Skeletal muscle tissue (tissue), 4 donors: ENCODE measurements around the gene HTT. TPM values are rescaled to one million over a fixed set of nuclear protein-coding genes. Genes with fewer than 3 reads are reported as not detected.
A peak's percentile ranks its signal among the peaks of the same experiment; 100 is the strongest.

Source experiments
- H3K27ac ChIP-seq: one replicate; pipeline ENCODE4 v1.7.0; 2013; ENCODE audit warnings: mild to moderate bottlenecking, low read depth, low read length, inconsistent platforms
- H3K27me3 ChIP-seq, 3 donors: one replicate each; pipeline ENCODE4 v1.7.0; 2013; ENCODE audit warnings: low read length in 3 of 3; ENCODE audit not compliant: control insufficient read depth in 3 of 3, insufficient read depth in 3 of 3
- H3K36me3 ChIP-seq, 3 donors: one replicate each; pipeline ENCODE4 v1.7.0; 2013; ENCODE audit warnings: low read length in 3 of 3; ENCODE audit not compliant: control insufficient read depth in 3 of 3, insufficient read depth in 3 of 3
- H3K4me1 ChIP-seq, 3 donors: one replicate each; pipeline ENCODE4 v1.7.0; 2013; ENCODE audit warnings: low read length in 3 of 3, mild to moderate bottlenecking in 3 of 3; ENCODE audit not compliant: control insufficient read depth in 3 of 3, insufficient read depth in 3 of 3
- H3K4me3 ChIP-seq, 3 donors: one replicate each; pipeline ENCODE4 v1.7.0; 2013; ENCODE audit warnings: low read length in 3 of 3
- H3K9ac ChIP-seq, 3 donors: one replicate each; pipeline ENCODE4 v1.7.0; 2013; ENCODE audit warnings: low read length in 3 of 3, mild to moderate bottlenecking in 3 of 3, moderate library complexity in 2 of 3, low read depth in 1 of 3
- H3K9me3 ChIP-seq, 3 donors: one replicate each; pipeline ENCODE4 v1.7.0; 2013; ENCODE audit warnings: low read length in 3 of 3; ENCODE audit not compliant: control insufficient read depth in 3 of 3
- total RNA-seq: library from RNA; depleted of rRNA; stranded (reverse); fragments of >200 nt; gene quantifications from one replicate; pipeline ENCODE4 v1.2.3, GENCODE V29; 2014
- donor health status: Osteomylitis.

The HTT gene
- total RNA-seq, 1 donor from 2014 or later = 43.8 TPM

- Histone ChIP-seq H3K4me3 (no peak overlapping the region), H3K36me3 (peaks cover 25 to 51% (median 42%) of the 10 kb centered on the region in 3 donors), H3K9ac (no peak overlapping the region), H3K27ac (no peak overlapping the region), H3K9me3 (no peaks in the 10 kb centered on the region), H3K4me1 (peaks cover 0 to 28% (median 0%) of the 10 kb centered on the region in 3 donors), H3K27me3 (no peaks in the 10 kb centered on the region)
Observed at GRCh38 chr4:3241898-3242524, 167.5 kb downstream of the HTT start.

- H3K4me3 ChIP-seq = no peak overlapping the region
Observed at GRCh38 chr4:3243136-3243780, 168.8 kb downstream of the HTT start.

GRCh38 chr4:3244002-3244401, 169.5 kb downstream of the HTT start:
- Histone ChIP-seq H3K9me3 (no peaks in the 10 kb centered on the region), H3K4me1 (peaks cover 0 to 30% (median 0%) of the 10 kb centered on the region in 3 donors), H3K36me3 (peaks cover 20 to 43% (median 27%) of the 10 kb centered on the region in 3 donors), H3K9ac (no peak overlapping the region), H3K27ac (no peak overlapping the region), H3K27me3 (no peaks in the 10 kb centered on the region), H3K4me3 (no peak overlapping the region)

More at GRCh38 chr4:3243136-3243780, 168.8 kb downstream of the HTT start:
- peaks cover 22 to 44% (median 34%) of the 10 kb centered on the region in 3 donors for H3K36me3 ChIP-seq
- no peak overlapping the region for H3K9ac ChIP-seq
- no peaks in the 10 kb centered on the region for H3K9me3 ChIP-seq
- H3K4me1 ChIP-seq = peaks cover 0 to 35% (median 0%) of the 10 kb centered on the region in 3 donors
- H3K27ac ChIP-seq = no peak overlapping the region
- H3K27me3 ChIP-seq = no peaks in the 10 kb centered on the region

GRCh38 chr4:3244747-3245146, 170.3 kb downstream of the HTT start:
- Histone ChIP-seq H3K36me3 (peaks cover 14 to 37% (median 22%) of the 10 kb centered on the region in 3 donors), H3K27ac (no peak overlapping the region), H3K4me3 (no peak overlapping the region), H3K9me3 (no peaks in the 10 kb centered on the region), H3K27me3 (no peaks in the 10 kb centered on the region), H3K4me1 (peaks cover 0 to 22% (median 0%) of the 10 kb centered on the region in 3 donors), H3K9ac (no peak overlapping the region)

- H3K4me1 ChIP-seq = peaks cover 0 to 13% (median 0%) of the 10 kb centered on the region in 3 donors
- H3K4me3 ChIP-seq = no peak overlapping the region
- H3K9ac ChIP-seq = no peak overlapping the region
- H3K27me3 ChIP-seq = no peaks in the 10 kb centered on the region
- no peak overlapping the region for H3K27ac ChIP-seq
- H3K36me3 ChIP-seq = peaks cover 7 to 28% (median 15%) of the 10 kb centered on the region in 3 donors
- H3K9me3 ChIP-seq = no peaks in the 10 kb centered on the region
Observed at GRCh38 chr4:3245676-3246075, 171.2 kb downstream of the HTT start.

- Histone ChIP-seq H3K36me3 (peaks cover 2 to 20% (median 9%) of the 10 kb centered on the region in 3 donors), H3K9ac (peak overlapping the region in 1 of 3 donors; percentile 8), H3K4me3 (no peak overlapping the region), H3K27me3 (no peaks in the 10 kb centered on the region), H3K9me3 (no peaks in the 10 kb centered on the region), H3K4me1 (peaks cover 0 to 13% (median 0%) of the 10 kb centered on the region in 3 donors), H3K27ac (no peak overlapping the region)
Observed at GRCh38 chr4:3246458-3247398, 172.2 kb downstream of the HTT start.

GRCh38 chr4:3247399-3248177, 173.1 kb downstream of the HTT start:
- Histone ChIP-seq H3K4me3 (no peak overlapping the region), H3K9me3 (no peaks in the 10 kb centered on the region), H3K36me3 (peaks cover 0 to 15% (median 7%) of the 10 kb centered on the region in 3 donors), H3K27ac (no peak overlapping the region), H3K27me3 (no peaks in the 10 kb centered on the region), H3K9ac (no peak overlapping the region), H3K4me1 (peaks cover 0 to 13% (median 0%) of the 10 kb centered on the region in 3 donors)

- H3K9me3 ChIP-seq = no peaks in the 10 kb centered on the region
Observed at GRCh38 chr4:3248178-3248480, 173.6 kb downstream of the HTT start.

More at GRCh38 chr4:3248178-3248480, 173.6 kb downstream of the HTT start:
- Histone ChIP-seq H3K27me3 (no peaks in the 10 kb centered on the region), H3K27ac (no peak overlapping the region), H3K4me1 (peaks cover 0 to 13% (median 0%) of the 10 kb centered on the region in 3 donors), H3K36me3 (peaks cover under 1 to 10% (median 7%) of the 10 kb centered on the region in 3 donors), H3K9ac (peak overlapping the region in 1 of 3 donors; percentile 25), H3K4me3 (no peak overlapping the region)
